H1 (cell line): ENCODE measurements around the gene NUP210. TPM values are rescaled to one million over a fixed set of nuclear protein-coding genes. Genes with fewer than 3 reads are reported as not detected.

Source experiments
- CTCF ChIA-PET: fragments of 300-600 bp; sonication (Branson Sonifier 250); formaldehyde crosslinking; loops from one replicate; lab custom pipeline; 2021; ENCODE audit not compliant: partially characterized antibody; lab: Charles Lee
- POLR2A ChIA-PET: fragments of 300-600 bp; sonication (Branson Sonifier 250); formaldehyde crosslinking; loops from one replicate; lab custom pipeline; 2021; ENCODE audit warnings: inconsistent platforms; ENCODE audit not compliant: partially characterized antibody; lab: Charles Lee
- DNase-seq, 2 experiments: peaks; one replicate each; pipeline versions ENCODE4 v3.0.0 to v3.0.0-alpha.2; 2010 to 2022; ENCODE audit warnings: low spot score in 2 of 2, low read depth in 1 of 2, mixed read lengths in 1 of 2
- FAIRE-seq: peaks from 2 replicates; lab custom pipeline; 2011; peaks lifted over from hg19 to GRCh38; lab: Jason Lieb, UNC
- H2AFZ ChIP-seq: 2 replicates; pipeline ENCODE4 v1.8.1; 2012; ENCODE audit warnings: low read length, inconsistent platforms
- H2AK5ac ChIP-seq: 2 replicates; pipeline ENCODE4 v1.6.1; 2013; ENCODE audit warnings: low read depth, low read length
- H2BK120ac ChIP-seq: replicated peaks from 2 replicates; pipeline ENCODE3; 2013; ENCODE audit warnings: low read depth, low read length, inconsistent platforms
- H2BK12ac ChIP-seq: 2 replicates; pipeline ENCODE4 v1.6.1; 2013; ENCODE audit warnings: low read depth, low read length
- H2BK15ac ChIP-seq: 2 replicates; pipeline ENCODE4 v1.6.1; 2013; ENCODE audit warnings: low read length
- H2BK20ac ChIP-seq: 2 replicates; pipeline ENCODE4 v1.6.1; 2013; ENCODE audit warnings: low read length
- H2BK5ac ChIP-seq: 2 replicates; pipeline ENCODE4 v1.6.1; 2013; ENCODE audit warnings: low read depth, low read length
- H3K14ac ChIP-seq: 2 replicates; pipeline ENCODE4 v1.6.1; 2013; ENCODE audit warnings: inconsistent platforms; ENCODE audit not compliant: insufficient read length
- H3K18ac ChIP-seq: 2 replicates; pipeline ENCODE4 v1.6.1; 2013; ENCODE audit warnings: low read length; ENCODE audit errors: extremely low read depth
- H3K23ac ChIP-seq: 2 replicates; pipeline ENCODE4 v1.6.1; 2013; ENCODE audit warnings: inconsistent platforms; ENCODE audit not compliant: insufficient read length
- H3K23me2 ChIP-seq: 2 replicates; pipeline ENCODE4 v1.6.1; 2013; ENCODE audit warnings: low read depth, low read length
- H3K27ac ChIP-seq: 2 replicates; pipeline ENCODE4 v1.6.1; 2011; ENCODE audit warnings: low read depth, low read length, inconsistent platforms
- H3K27me3 ChIP-seq, 4 experiments: replicated peaks in 1 of 4; 1 replicate in 1 of 4; 2 replicates in 3 of 4; pipeline versions ENCODE4 v1.6.1 to v1.8.1; 2011 to 2013; ENCODE audit warnings: low read length in 3 of 4, mild to moderate bottlenecking in 3 of 4, inconsistent platforms in 2 of 4, mixed read lengths in 2 of 4, moderate library complexity in 1 of 4; ENCODE audit not compliant: control insufficient read depth in 3 of 4, insufficient read depth in 3 of 4; ENCODE audit errors: extremely low read depth in 1 of 4
- H3K36me3 ChIP-seq, 4 experiments: 2 replicates each; pipeline versions ENCODE4 v1.6.1 to v1.8.1; 2011 to 2013; ENCODE audit warnings: mild to moderate bottlenecking in 4 of 4, low read length in 3 of 4, moderate library complexity in 2 of 4, control low read depth in 1 of 4, inconsistent platforms in 1 of 4; ENCODE audit not compliant: insufficient read depth in 4 of 4, control insufficient read depth in 2 of 4
- H3K4ac ChIP-seq: replicated peaks from 2 replicates; pipeline ENCODE3; 2013; ENCODE audit warnings: low read length, low read depth, mixed read lengths, inconsistent platforms; ENCODE audit not compliant: insufficient read length
- H3K4me1 ChIP-seq, 4 experiments: replicated peaks in 1 of 4; 1 replicate in 1 of 4; 2 replicates in 3 of 4; pipeline versions ENCODE4 v1.6.1 to v1.8.1; 2011 to 2013; ENCODE audit warnings: low read length in 3 of 4, inconsistent platforms in 2 of 4, mixed read lengths in 1 of 4; ENCODE audit not compliant: insufficient read depth in 4 of 4, control insufficient read depth in 3 of 4
- H3K4me2 ChIP-seq, 2 experiments: 2 replicates each; pipeline versions ENCODE4 v1.6.1 to v1.8.1; 2011 to 2013; ENCODE audit warnings: low read depth in 2 of 2, low read length in 2 of 2, control low read depth in 1 of 2, inconsistent platforms in 1 of 2, mild to moderate bottlenecking in 1 of 2; ENCODE audit not compliant: insufficient read depth in 1 of 2
- H3K4me3 ChIP-seq, 4 experiments: fragments of 200-600, 300-600 bp in 1 of 4; sonication (generic), shearing (Covaris generic), sonication (Bioruptor Twin) in 1 of 4; 2 replicates each; pipeline versions ENCODE4 v1.5.1 to v1.8.1; 2011 to 2016; ENCODE audit warnings: low read length in 4 of 4, low read depth in 3 of 4, control low read depth in 2 of 4, inconsistent platforms in 2 of 4, mild to moderate bottlenecking in 2 of 4, mixed read lengths in 1 of 4, moderate library complexity in 1 of 4; ENCODE audit not compliant: insufficient read depth in 2 of 4; ENCODE audit errors: extremely low read depth in 1 of 4
- H3K56ac ChIP-seq: replicated peaks from 2 replicates; pipeline ENCODE3; 2013; ENCODE audit warnings: low read depth, mild to moderate bottlenecking, mixed read lengths, low read length, inconsistent platforms; ENCODE audit not compliant: insufficient read length
- H3K79me1 ChIP-seq: 2 replicates; pipeline ENCODE4 v1.6.1; 2013; ENCODE audit warnings: low read depth, low read length, control low read depth
- H3K79me2 ChIP-seq, 2 experiments: 2 replicates each; pipeline versions ENCODE4 v1.6.1 to v1.8.1; 2012 to 2013; ENCODE audit warnings: low read length in 2 of 2, mild to moderate bottlenecking in 2 of 2, inconsistent platforms in 1 of 2; ENCODE audit not compliant: insufficient read depth in 2 of 2, control insufficient read depth in 1 of 2
- H3K9ac ChIP-seq, 4 experiments: replicated peaks in 1 of 4; 1 replicate in 1 of 4; 2 replicates in 3 of 4; pipeline versions ENCODE4 v1.6.1 to v1.8.1; 2011 to 2013; ENCODE audit warnings: low read depth in 3 of 4, low read length in 3 of 4, control low read depth in 2 of 4, mild to moderate bottlenecking in 2 of 4, moderate library complexity in 2 of 4, inconsistent platforms in 1 of 4; ENCODE audit errors: extremely low read depth in 1 of 4
- H3K9me3 ChIP-seq, 2 experiments: 2 replicates each; pipeline versions ENCODE4 v1.6.1 to v1.8.1; 2012 to 2013; ENCODE audit warnings: mild to moderate bottlenecking in 2 of 2, moderate library complexity in 2 of 2, control low read depth in 1 of 2, inconsistent platforms in 1 of 2, low read depth in 1 of 2, low read length in 1 of 2, mixed read lengths in 1 of 2; ENCODE audit not compliant: insufficient read depth in 2 of 2
- H4K20me1 ChIP-seq, 2 experiments: replicated peaks in 1 of 2; 2 replicates each; pipeline versions ENCODE3 to v1.8.1; 2011 to 2013; ENCODE audit warnings: inconsistent platforms in 2 of 2, low read length in 2 of 2, mild to moderate bottlenecking in 1 of 2; ENCODE audit not compliant: insufficient read depth in 2 of 2, control insufficient read depth in 1 of 2
- H4K5ac ChIP-seq: 2 replicates; pipeline ENCODE4 v1.6.1; 2013; ENCODE audit warnings: low read length, low read depth, mixed read lengths, inconsistent platforms; ENCODE audit not compliant: insufficient read length
- H4K8ac ChIP-seq: 2 replicates; pipeline ENCODE4 v1.8.0; 2013; ENCODE audit warnings: mild to moderate bottlenecking, moderate library complexity, low read length, inconsistent platforms; ENCODE audit not compliant: insufficient read depth; ENCODE audit errors: extremely low read depth
- H4K91ac ChIP-seq: replicated peaks from 2 replicates; pipeline ENCODE3; 2013; ENCODE audit warnings: low read length, mixed read lengths, inconsistent platforms; ENCODE audit not compliant: insufficient read length
- BCL11A ChIP-seq, 2 experiments: IDR thresholded peaks; one replicate each; pipeline ENCODE4 v1.6.1; 2011; ENCODE audit warnings: low read depth in 2 of 2, low read length in 2 of 2, mild to moderate bottlenecking in 2 of 2
- CHD2 ChIP-seq: IDR thresholded peaks from 2 replicates; pipeline ENCODE4 v1.6.1; 2012; ENCODE audit warnings: low read length, improper control_type of control experiment
- JUND ChIP-seq: IDR thresholded peaks from 2 replicates; pipeline ENCODE4 v1.6.1; 2011; ENCODE audit warnings: mild to moderate bottlenecking, improper control_type of control experiment, low read length
- RAD21 ChIP-seq, 2 experiments: IDR thresholded peaks in 1 of 2; conservative IDR thresholded peaks in 1 of 2; 2 replicates each; pipeline ENCODE4 v1.6.1; 2011; ENCODE audit warnings: low read depth in 2 of 2, low read length in 2 of 2, improper control_type of control experiment in 1 of 2, inconsistent platforms in 1 of 2, mild to moderate bottlenecking in 1 of 2, moderate library complexity in 1 of 2
- WGBS, 2 experiments: shearing (Covaris generic) in 1 of 2; methylation state at CpG; one replicate each; pipeline versions ENCODE4 v1.1.6 to v1.1.7; 2013 to 2015; ENCODE audit warnings: low lambda C conversion rate in 2 of 2, mixed read lengths in 2 of 2, inconsistent platforms in 1 of 2, low coverage in 1 of 2, missing lambda C conversion rate in 1 of 2; ENCODE audit not compliant: insufficient replicate concordance in 2 of 2, insufficient coverage in 1 of 2, insufficient read length in 1 of 2; ENCODE audit errors: extremely low coverage in 1 of 2, missing lambda C conversion rate in 1 of 2; 5-methylcytosine and 5-hydroxymethylcytosine counted together
- polyA plus RNA-seq, 7 experiments: library from polyadenylated mRNA; depleted of rRNA in 3 of 7; stranded (reverse) in 5 of 7; unstranded in 2 of 7; fragments of >200 nt in 5 of 7; fragments of 200-250 nt in 2 of 7; gene quantifications; 1 replicate in 5 of 7; 2 replicates in 1 of 7; 4 replicates in 1 of 7; pipeline versions ENCODE4 v1.2.1 to v1.2.3, GENCODE V29; 2011 to 2013; ENCODE audit warnings: missing spikeins in 2 of 7, mixed read lengths in 2 of 7
- total RNA-seq: library from RNA; stranded (reverse); fragmentation: NEBNext Ultra II Directional; extraction: Animal tissue kit (Norgen Biotek cat#: 25700); gene quantifications from 2 replicates; pipeline ENCODE4 v1.2.1, GENCODE V29; 2021
- TF ChIP-seq, protein P1 (sequence below): IDR thresholded peaks from 2 replicates; pipeline ENCODE4 v1.6.1; 2012; ENCODE audit warnings: inconsistent platforms
- TF ChIP-seq, protein P2 (sequence below): IDR thresholded peaks from 2 replicates; pipeline ENCODE4 v1.6.1; 2012; ENCODE audit warnings: low read length, inconsistent platforms

The NUP210 gene
- total and polyA plus RNA-seq, 2 of the 8 experiments (the other 6 are each of a cell fraction or from before 2014, with no cell fraction given) = 51.0 to 53.7 TPM

- Histone ChIP-seq H4K20me1 (no peaks in the 10 kb centered on the region), H2AFZ (no peak overlapping the region), H3K9me3 (no peaks in the 10 kb centered on the region), H3K27ac (no peak overlapping the region), H2BK5ac (no peak overlapping the region), H3K4me3 (no peak overlapping the region), H3K23me2 (no peaks in the 10 kb centered on the region; the same call in 1 of the 2 replicates), H2AK5ac (no peak overlapping the region), H3K79me1 (no peaks in the 10 kb centered on the region), H3K79me2 (no peaks in the 10 kb centered on the region), H3K14ac (no peak overlapping the region), H3K9ac (no peak overlapping the region), H2BK12ac (no peak overlapping the region), H3K4me2 (no peak overlapping the region), H4K91ac (no peak overlapping the region), H3K23ac (no peak overlapping the region), H2BK120ac (no peak overlapping the region), H3K27me3 (no peaks in the 10 kb centered on the region), H4K8ac (no peak overlapping the region), H2BK20ac (no peak overlapping the region), H3K56ac (no peak overlapping the region), H3K18ac (no peak overlapping the region), H2BK15ac (no peak overlapping the region), H3K36me3 (peaks cover 7 to 41% (median 12%) of the 10 kb centered on the region in 4 experiments), H3K4me1 (no peaks in the 10 kb centered on the region), H4K5ac (no peak overlapping the region), H3K4ac (no peak overlapping the region)
- FAIRE-seq (no peak), DNase-seq (no peak)
- TF ChIP-seq CHD2 (no peak), BCL11A (IDR thresholded peaks at IDR 0.05; ENCODE audit: low read depth in 2 of 2, low read length in 2 of 2) (no peak), JUND (no peak), RAD21 (IDR thresholded peaks at IDR 0.05 in 1 of 2, conservative IDR thresholded peaks at IDR 0.05 in 1 of 2; ENCODE audit: low read depth in 2 of 2, low read length in 2 of 2) (no peak)
- TF ChIP-seq, protein P1, sequence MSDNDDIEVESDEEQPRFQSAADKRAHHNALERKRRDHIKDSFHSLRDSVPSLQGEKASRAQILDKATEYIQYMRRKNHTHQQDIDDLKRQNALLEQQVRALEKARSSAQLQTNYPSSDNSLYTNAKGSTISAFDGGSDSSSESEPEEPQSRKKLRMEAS = no peak
- TF ChIP-seq, protein P2, sequence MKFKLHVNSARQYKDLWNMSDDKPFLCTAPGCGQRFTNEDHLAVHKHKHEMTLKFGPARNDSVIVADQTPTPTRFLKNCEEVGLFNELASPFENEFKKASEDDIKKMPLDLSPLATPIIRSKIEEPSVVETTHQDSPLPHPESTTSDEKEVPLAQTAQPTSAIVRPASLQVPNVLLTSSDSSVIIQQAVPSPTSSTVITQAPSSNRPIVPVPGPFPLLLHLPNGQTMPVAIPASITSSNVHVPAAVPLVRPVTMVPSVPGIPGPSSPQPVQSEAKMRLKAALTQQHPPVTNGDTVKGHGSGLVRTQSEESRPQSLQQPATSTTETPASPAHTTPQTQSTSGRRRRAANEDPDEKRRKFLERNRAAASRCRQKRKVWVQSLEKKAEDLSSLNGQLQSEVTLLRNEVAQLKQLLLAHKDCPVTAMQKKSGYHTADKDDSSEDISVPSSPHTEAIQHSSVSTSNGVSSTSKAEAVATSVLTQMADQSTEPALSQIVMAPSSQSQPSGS = no peak
- CTCF ChIA-PET = interaction anchor here (0.6 to 1.7 kb wide), 4 partner anchors 11 to 243 kb away, joined by 3 to 7 read pairs (median 4); no protein-coding TSS in a partner anchor
- POLR2A ChIA-PET = interaction anchor here (0.9 kb wide), 1 partner anchor 20 kb away, joined by 3 read pairs; no protein-coding TSS in a partner anchor
- 65% methylated on average over 6 of the region's 6 CpGs; no CpG with 5 or more reads in 1 of the 2 experiments for WGBS, 2 experiments
These were observed 85.1 kb downstream of the NUP210 start for GRCh38 chr3:13335059-13335458.
